ENCODE results near the gene MARCHF4.
A peak's percentile ranks its signal among the peaks of the same experiment; 100 is the strongest.

The MARCHF4 gene, protein sequence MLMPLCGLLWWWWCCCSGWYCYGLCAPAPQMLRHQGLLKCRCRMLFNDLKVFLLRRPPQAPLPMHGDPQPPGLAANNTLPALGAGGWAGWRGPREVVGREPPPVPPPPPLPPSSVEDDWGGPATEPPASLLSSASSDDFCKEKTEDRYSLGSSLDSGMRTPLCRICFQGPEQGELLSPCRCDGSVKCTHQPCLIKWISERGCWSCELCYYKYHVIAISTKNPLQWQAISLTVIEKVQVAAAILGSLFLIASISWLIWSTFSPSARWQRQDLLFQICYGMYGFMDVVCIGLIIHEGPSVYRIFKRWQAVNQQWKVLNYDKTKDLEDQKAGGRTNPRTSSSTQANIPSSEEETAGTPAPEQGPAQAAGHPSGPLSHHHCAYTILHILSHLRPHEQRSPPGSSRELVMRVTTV

DNA sequence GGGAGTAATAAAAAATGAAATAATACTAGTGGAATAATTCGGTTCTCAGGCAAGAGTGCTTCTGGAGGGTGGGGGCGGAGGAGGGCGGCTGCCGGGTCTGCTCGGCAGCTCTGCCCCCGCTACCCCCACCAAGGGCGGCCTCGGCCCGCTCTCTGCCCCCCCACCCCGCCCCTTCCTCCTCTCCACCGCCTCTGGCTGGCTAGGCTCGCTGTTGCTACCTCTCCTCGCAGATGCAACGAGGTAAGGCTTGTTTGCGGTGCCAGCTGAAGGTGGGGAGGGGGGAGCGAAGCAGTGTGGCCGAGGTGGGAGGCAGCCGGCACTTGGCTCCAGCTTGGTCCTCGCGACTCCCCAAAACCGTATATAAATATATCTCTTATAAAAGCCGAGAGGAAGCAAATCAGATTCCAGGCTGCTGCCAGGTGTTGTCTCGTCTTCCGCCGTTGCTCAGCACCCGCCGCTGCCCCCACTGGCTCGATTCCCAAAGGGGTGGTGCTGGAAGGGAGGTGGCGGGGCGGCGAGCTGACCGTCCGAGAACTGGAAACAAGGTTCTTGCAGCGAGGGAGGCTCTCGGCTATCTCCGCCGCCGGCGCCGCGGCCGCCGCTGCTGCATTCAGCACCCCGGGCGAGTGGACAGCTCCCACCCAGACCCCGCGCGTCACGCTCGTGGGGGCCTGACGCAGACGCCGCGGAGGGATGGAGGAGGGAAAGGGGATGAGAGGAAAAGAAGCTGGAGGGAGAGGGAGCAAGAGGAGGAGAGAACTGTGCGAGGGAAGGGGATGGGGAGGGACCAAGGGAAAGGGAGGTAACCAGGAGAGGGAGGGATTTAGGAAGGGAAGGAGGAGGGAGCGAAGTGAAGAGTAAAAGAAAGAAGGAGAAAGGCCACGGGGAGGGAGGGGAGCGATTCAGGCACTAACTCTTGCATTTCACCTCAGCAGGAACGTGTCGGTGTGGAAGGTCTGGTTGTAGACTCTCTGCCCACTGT, at the start of gene MARCHF4:
Gene MARCHF4, minus strand, starts transcription at position 763 of the 982 bp plus-strand sequence. CDS start 2,223 bp downstream, outside the sequence.
- H3K9ac ChIP-seq: no peak within 1 kb of the TSS
- H3K9me3 ChIP-seq (replicated peaks in 1 of 11): peaks cover 0 to 7% (median 0%) of the 10 kb centered on the region in 11 experiments; a peak in 2 of 22 replicates
- H4K20me1 ChIP-seq: peaks cover 0 to 10% (median 0%) of the 10 kb centered on the region in 11 experiments; a peak in 2 of 22 replicates
- H3K4me2 ChIP-seq: peak within 1 kb of the TSS; percentile 11 to 75 (median 49); a peak in 17 of 22 replicates
- no peaks in the 10 kb centered on the region for H3K36me3 ChIP-seq
- peak within 1 kb of the TSS in 2 of 10 experiments; percentile 33 to 37; a peak in 2 of 20 replicates for H3K4me3 ChIP-seq
- H3K27me3 ChIP-seq: peaks cover 38 to 59% (median 52%) of the 10 kb centered on the region in 11 experiments
- peaks cover 0 to 4% (median 0%) of the 10 kb centered on the region in 10 experiments; a peak in 4 of 20 replicates for H3K4me1 ChIP-seq
- no peak for TF ChIP-seq Cebpa-rat (IDR thresholded peaks at IDR 0.05)
- no peak within 1 kb of the TSS for H3K27ac ChIP-seq

DNA sequence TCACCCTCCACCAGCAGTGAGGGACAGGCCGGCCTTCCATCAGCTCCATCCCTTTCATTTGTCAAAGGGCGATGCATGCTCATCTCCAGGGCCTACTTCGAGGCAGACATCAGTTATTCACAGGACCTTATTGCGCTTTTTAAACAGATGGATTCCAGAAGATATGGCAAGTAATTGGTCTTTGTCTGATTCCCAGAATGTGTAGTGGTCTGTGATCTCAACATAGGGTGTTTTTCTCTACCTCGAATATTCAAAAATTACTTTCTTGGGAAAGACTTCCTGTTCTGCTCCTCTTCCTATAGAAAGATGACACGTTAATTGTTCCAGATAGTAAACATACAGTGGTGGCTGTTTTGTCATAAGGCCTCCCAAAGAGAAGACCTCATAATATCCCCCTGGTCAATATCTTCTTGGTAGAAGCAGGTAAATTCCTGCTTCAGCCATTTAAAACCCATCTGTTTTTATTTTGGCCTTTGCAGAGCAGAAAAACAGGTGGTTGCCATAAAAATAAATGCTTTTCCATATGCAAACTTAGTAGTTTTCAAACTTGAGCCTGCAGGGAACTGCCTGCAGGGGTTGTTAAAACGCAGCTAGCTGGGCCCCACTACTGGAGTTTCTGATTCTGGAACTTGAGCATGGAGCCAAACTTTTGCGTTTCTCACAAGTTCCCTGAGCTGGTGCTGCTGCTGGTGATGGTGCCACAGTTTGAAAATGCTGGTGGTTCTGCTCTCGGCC, 48.3 kb upstream of the MARCHF4 start:
- peaks cover 21 to 27% (median 24%) of the 10 kb centered on the region in 11 experiments for H3K9me3 ChIP-seq (replicated peaks in 1 of 11)
- no peak overlapping the region for H3K9ac ChIP-seq
- H3K27me3 ChIP-seq: no peaks in the 10 kb centered on the region
- no peak overlapping the region for H3K4me2 ChIP-seq
- H3K36me3 ChIP-seq: peaks cover 80 to 100% (median 94%) of the 10 kb centered on the region in 11 experiments
- no peak for TF ChIP-seq Cebpa-rat (IDR thresholded peaks at IDR 0.05)
- H3K4me1 ChIP-seq: peaks cover 10 to 19% (median 11%) of the 10 kb centered on the region in 10 experiments; a peak in 17 of 20 replicates
- H3K27ac ChIP-seq: no peak overlapping the region
- no peaks in the 10 kb centered on the region; a peak in 1 of 22 replicates for H4K20me1 ChIP-seq
- no peak overlapping the region for H3K4me3 ChIP-seq

DNA sequence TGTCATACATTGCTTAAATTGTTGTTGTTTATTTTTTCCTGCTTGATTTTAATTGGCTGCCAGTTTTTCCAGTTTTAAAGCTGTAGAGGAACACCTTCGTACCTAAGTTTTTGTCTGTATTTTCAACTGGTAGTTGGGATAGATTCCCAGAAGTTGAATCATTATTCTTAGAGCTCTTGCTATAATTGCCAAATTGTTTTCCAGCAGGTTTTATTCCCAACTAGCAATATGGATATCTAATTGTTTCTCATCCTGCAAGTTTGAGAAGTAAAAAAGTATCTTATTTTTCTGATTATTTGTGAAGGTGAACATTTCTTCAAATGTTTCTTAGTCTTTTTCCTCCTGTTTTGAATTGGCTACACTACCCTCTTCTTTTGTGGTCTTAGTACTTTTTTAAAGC, 46.7 kb upstream of the MARCHF4 start:
- no peak for TF ChIP-seq Cebpa-rat (IDR thresholded peaks at IDR 0.05)
- Histone ChIP-seq H3K9ac (no peak overlapping the region), H3K4me3 (no peak overlapping the region), H3K9me3 (replicated peaks in 1 of 11) (peaks cover 5 to 11% (median 9%) of the 10 kb centered on the region in 11 experiments), H3K27me3 (no peaks in the 10 kb centered on the region), H3K27ac (no peak overlapping the region), H3K4me2 (no peak overlapping the region), H4K20me1 (no peaks in the 10 kb centered on the region; a peak in 1 of 22 replicates), H3K36me3 (peaks cover 78 to 100% (median 93%) of the 10 kb centered on the region in 11 experiments), H3K4me1 (peaks cover 10 to 19% (median 11%) of the 10 kb centered on the region in 10 experiments; a peak in 18 of 20 replicates)

DNA sequence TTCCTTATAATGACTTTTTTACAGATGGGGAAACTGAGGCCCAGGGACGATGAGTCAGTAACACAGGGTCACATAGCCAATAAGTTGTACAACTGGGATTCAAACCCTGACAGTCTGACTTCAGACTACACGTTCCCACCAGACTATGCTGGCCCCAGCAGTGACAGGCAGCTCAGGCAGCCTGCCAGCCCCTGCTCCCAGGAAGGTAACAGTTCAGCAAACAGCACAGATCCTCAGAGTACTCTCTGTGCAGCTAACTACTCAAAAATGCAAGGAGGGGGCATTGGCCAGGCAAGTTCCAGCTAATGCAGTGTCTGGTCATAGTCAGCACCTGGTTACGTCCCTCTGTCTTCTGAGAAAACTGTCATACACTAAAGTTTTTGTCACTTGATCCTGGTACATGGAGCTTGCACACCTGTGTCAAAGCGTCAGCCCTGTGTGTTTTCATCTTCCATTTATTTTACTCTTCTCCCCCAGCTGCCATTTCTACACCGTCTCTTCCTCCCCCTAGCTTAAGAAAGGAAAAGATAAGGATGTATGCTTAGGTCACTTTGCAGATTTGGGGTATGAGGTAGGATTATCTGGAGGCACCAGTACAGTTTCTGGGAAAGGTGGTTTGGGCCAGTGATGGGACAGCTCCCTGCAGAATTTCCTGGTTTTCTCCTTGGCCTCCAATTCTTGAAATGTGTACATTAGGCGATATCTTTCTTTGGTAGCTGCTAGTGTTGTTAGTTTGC, 44.5 kb upstream of the MARCHF4 start:
- no peak for TF ChIP-seq Cebpa-rat (IDR thresholded peaks at IDR 0.05)
- Histone ChIP-seq H3K27ac (no peak overlapping the region), H3K4me2 (peak overlapping the region in 5 of 11 experiments; percentile 22 to 35 (median 30); a peak in 4 of 22 replicates), H3K9ac (no peak overlapping the region; a peak in 1 of 22 replicates), H4K20me1 (no peaks in the 10 kb centered on the region; a peak in 1 of 22 replicates), H3K9me3 (replicated peaks in 1 of 11) (no peaks in the 10 kb centered on the region), H3K4me1 (peaks cover 10 to 30% (median 18%) of the 10 kb centered on the region in 10 experiments; a peak in 18 of 20 replicates), H3K4me3 (no peak overlapping the region), H3K27me3 (no peaks in the 10 kb centered on the region), H3K36me3 (peaks cover 55 to 78% (median 71%) of the 10 kb centered on the region in 11 experiments)

DNA sequence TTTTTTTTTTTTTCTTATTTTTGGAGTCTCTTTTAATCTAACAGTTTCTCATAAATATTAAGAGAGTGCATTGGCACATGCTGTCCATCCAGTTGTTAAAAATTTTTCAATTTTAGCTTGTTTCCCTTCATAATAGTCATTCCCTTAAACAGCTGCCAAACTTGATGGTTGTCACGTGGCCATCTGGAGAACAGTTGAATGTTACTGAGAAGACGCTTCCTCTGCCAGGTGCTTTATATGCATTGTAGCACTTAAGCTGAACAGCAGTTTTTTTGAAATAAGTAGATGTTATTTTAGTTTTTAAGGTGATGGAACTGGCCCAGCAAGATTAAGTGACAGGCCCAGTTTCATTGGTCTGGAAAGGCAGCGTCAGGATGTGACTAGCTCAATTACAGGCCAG, 43.3 kb upstream of the MARCHF4 start:
- Histone ChIP-seq H3K4me2 (no peak overlapping the region), H3K4me1 (peaks cover 10 to 38% (median 20%) of the 10 kb centered on the region in 10 experiments; a peak in 18 of 20 replicates), H3K36me3 (peaks cover 43 to 66% (median 59%) of the 10 kb centered on the region in 11 experiments), H4K20me1 (no peaks in the 10 kb centered on the region; a peak in 1 of 22 replicates), H3K9me3 (replicated peaks in 1 of 11) (no peaks in the 10 kb centered on the region), H3K27ac (no peak overlapping the region), H3K4me3 (no peak overlapping the region), H3K9ac (no peak overlapping the region), H3K27me3 (no peaks in the 10 kb centered on the region)
- TF ChIP-seq Cebpa-rat (IDR thresholded peaks at IDR 0.05): no peak

DNA sequence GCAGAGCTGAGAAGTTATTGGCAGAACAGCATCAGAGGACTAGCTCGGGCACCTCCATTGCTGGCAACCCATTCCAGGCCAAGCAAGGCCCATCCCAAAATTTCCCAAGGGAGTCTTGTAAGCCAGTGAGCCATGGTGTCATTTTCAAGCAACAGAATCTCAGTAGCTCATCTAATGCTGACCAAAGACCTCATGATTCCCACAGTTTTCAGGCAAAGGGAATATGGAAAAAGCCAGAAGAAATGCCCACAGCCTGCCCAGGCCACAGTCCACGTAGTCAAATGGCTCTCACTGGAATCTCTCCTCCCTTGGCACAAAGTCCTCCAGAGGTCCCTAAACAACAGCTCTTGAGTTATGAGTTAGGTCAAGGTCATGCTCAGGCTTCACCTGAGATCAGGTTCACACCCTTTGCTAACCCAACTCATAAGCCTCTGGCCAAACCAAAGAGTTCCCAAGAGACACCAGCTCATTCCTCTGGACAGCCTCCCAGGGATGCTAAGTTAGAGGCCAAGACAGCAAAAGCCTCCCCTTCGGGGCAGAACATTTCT, 42.6 kb upstream of the MARCHF4 start:
- Histone ChIP-seq H3K36me3 (peaks cover 36 to 59% (median 52%) of the 10 kb centered on the region in 11 experiments), H3K4me1 (peaks cover 10 to 38% (median 20%) of the 10 kb centered on the region in 10 experiments; a peak in 18 of 20 replicates), H4K20me1 (no peaks in the 10 kb centered on the region; a peak in 1 of 22 replicates), H3K9me3 (replicated peaks in 1 of 11) (no peaks in the 10 kb centered on the region), H3K4me3 (no peak overlapping the region), H3K27ac (no peak overlapping the region), H3K9ac (no peak overlapping the region), H3K4me2 (no peak overlapping the region), H3K27me3 (no peaks in the 10 kb centered on the region)
- TF ChIP-seq Cebpa-rat (IDR thresholded peaks at IDR 0.05): no peak

DNA sequence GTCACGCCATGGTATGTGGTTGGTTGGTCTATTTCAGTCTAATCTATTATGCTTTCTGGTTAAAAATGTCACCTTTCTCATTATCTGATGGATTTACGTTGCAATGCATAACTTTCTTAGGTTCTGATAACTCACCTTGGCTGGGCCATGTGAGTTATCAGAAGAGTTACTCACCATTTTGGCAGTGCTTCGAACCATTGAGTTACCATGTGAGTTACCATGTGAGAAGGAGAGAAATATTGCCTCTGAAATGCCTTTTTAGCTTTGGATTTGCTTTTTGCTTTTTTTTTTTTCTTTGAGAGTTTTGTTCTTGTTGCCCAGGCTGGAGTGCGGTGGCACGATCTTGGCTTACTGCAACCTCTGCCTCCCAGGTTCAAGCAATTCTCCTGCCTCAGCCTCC, 41.6 kb upstream of the MARCHF4 start:
- no peaks in the 10 kb centered on the region; a peak in 1 of 22 replicates for H4K20me1 ChIP-seq
- peaks cover 10 to 38% (median 20%) of the 10 kb centered on the region in 10 experiments; a peak in 18 of 20 replicates for H3K4me1 ChIP-seq
- no peak overlapping the region for H3K9ac ChIP-seq
- no peaks in the 10 kb centered on the region for H3K9me3 ChIP-seq (replicated peaks in 1 of 11)
- peaks cover 30 to 50% (median 43%) of the 10 kb centered on the region in 11 experiments for H3K36me3 ChIP-seq
- no peak for TF ChIP-seq Cebpa-rat (IDR thresholded peaks at IDR 0.05)
- H3K4me2 ChIP-seq: peak overlapping the region in 8 of 11 experiments; percentile 5 to 84 (median 76); a peak in 7 of 22 replicates
- H3K27me3 ChIP-seq: no peaks in the 10 kb centered on the region
- H3K27ac ChIP-seq: no peak overlapping the region
- H3K4me3 ChIP-seq: no peak overlapping the region
